GF-D8 (cell line): Measurements from ENCODE around the gene NUP210.
"Not testable (repeated sequence)": the region's sequence is repeated elsewhere in the genome, so short reads cannot be mapped to it uniquely, and the experiment has no call there.

ENCODE experiments used
- DNase-seq: peaks from one replicate; lab custom pipeline; 2025; lab: John Stamatoyannopoulos, UW

The NUP210 gene

DNA sequence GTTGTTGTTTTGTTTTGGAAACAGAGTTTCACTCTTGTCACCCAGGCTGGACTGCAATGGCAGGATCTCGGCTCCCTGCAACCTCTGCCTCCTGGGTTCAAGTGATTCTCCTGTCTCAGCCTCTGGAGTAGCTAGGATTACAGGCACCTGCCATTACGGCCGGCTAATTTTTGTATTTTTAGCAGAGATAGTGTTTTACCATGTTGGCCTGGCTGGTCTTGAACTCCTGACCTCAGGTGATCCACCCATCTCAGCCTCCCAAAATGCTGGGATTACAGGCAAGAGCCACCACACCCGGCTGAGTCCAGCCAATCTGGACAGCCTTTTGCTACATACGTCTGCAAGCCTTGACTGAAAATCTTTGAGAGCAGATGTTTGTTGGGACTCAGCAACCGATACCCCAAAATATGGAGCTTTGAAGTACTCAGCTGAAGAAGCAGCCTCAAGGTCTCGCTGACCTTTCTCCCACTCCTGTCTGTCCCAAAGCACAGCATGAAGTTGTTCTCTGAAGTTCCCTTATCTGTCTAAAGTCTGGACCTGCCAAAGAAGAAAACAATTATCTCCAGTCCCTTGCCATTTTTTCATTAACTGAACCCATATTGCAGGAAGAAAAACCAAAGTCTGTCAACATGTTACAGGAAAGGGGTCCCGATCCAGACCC is 9.6 kb upstream of the NUP210 start:
- DNase-seq, result no peak

DNA sequence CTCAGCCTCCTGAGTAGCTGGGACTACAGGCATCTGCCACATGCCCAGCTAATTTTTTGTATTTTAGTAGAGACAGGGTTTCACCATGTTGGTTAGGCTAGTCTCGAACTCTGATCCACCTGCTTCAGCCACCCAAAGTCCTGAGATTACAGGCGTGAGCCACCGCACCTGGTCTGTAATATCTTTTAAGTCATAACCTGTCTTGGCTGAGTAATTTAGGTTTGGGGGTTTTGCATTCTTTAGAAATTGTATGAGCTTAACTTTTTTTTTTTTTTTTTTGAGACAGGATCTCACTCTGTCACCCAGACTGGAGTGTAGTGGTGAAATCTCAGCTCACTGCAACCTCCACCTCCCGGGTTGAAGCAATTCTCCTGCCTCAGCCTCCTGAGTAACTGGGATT is 8.6 kb upstream of the NUP210 start:
- DNase-seq, result not testable (repeated sequence)

DNA sequence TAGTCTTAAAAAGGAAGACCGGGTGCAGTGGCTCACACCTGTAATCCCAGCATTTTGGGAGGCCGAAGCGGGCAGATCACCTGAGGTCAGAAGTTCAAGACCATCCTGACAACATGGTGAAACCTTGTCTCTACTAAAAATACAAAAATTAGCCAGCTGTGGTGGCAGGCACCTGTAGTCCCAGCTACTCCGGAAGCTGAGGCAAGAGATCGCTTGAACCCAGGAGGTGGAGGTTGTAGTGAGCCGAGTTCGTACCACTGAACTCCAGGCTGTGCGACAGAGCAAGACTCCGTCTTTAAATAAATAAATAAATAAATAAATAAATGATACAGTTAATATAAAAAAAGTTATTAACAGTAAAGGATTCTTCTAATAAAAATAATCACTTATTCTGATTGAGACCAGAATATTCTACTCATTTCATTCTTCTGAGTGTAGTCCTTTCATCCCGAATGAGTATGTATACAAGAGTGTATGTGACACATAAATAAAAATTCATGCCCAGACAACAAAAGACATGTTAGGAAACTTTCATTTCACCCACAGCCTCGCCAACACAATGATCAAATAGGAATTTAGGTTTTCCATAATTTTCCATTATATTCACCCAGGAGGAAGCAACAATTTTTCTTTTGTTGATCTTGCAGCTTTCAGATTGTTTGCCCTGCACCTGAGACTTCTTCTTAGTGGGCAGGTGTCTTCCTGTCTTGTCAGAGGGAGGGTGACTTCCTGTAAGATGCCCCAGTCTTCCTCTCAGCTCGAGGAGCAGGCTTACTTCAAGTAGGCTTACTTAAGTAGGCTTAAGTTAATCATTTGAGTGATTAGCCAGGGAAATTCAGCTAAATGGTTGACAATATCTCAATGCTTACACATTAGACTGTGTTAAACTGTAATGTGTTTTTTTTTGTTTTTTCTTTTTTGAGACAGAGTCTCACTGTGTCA is 7.8 kb upstream of the NUP210 start:
- no peak for DNase-seq

DNA sequence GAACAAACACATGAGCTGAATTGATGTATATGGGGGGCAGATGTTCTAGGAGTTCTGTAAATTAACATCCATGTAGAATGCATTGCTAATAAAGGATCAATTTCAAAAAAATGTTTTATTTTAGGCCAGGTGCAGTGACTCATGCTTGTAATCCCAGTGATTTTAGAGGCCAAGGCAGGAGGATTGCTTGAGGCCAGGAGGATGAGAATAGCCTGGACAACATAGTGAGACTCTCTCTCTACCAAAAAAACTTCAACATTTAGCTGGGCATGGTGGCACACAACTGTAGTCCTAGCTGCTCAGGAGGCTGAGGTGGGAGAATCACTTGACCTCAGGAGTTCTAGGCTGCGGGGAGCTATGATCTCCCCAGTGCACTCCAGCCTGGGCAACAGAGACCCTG is 6.5 kb upstream of the NUP210 start:
- DNase-seq, result no peak

DNA sequence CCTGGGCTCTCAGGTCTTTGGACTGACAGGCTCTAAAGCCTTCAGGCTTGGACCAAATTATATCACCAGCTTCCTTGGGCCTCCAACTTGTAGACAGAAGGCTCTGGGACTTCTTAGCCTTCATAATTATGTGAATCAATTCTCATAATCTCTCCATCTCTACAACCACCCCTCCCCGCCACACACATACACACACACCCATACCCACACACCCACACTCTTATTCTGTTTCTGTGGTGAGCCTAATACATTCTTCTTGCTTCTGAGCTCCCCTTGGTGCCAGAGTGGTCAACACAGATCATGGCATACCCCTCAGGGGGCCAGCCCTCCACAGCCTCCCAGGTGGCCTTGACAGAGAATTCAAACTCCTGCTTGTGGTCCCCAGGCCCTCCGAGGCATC is 5.6 kb upstream of the NUP210 start:
- no peak for DNase-seq

DNA sequence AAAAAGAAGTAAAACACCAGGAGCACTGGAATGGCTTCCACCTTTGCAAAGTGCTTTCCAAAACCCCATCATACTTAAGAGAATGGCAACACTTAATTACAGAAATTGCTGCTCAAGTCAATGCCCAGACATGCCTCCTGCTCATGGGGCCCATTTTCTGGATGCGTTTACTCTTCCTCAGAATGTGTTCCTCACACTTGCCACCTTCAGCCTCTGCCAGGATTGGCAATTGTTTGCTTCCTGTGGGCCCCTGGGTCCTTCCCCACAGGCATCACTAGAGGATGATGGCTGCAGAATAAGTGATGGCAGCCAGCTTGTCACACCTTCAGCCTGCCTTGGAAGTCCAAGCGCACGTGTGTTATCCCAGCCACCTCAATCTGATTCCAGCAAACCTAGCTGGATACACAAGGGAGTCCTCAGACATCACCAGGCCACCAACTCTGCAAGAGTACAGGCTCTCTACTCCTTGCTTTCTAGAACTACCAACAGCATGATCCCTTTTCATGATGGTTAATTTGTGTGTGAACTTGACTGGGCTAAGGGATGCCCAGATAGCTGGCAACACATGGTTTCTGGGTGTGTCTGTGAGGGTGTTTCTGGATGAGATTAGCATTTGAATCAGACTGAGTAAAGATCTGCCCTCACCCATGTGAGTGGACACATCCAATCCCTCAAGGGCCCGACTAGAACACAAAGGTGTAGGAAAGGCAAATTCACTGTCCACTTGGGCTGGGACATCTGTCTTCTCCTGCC is 4.9 kb upstream of the NUP210 start:
- DNase-seq, result no peak

DNA sequence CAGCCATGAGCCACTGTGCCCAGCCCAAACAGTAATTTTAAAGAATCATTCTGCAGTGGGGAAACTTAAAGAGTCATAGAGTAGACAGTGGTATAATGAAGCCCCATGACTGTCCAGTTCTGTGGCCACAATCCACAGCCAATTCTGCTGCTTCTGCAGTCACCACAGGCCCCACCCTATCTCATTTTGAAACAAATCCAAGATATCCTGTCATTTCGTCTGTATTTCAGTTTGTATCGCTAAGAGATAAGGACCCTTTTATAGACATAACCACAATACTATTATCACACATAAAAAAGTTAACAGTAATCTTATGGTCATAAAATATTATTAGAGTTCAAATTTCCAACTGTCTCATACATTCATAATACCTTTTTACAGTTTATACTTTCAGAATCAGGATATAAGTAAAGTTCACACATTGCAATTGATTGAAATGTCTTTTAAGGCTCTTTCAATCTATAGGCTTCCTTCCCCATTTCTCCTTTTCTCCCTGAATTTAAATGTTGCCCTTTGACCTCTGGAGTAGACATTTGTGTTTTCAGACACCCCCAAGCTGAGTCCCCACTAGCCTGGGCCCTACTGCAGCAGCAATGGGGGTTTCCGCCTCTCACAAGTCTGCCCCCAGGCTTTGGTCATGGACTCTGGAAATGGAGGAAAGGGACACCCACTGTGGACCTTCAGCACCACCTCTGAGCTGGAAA is 4.2 kb upstream of the NUP210 start:
- DNase-seq, result no peak

DNA sequence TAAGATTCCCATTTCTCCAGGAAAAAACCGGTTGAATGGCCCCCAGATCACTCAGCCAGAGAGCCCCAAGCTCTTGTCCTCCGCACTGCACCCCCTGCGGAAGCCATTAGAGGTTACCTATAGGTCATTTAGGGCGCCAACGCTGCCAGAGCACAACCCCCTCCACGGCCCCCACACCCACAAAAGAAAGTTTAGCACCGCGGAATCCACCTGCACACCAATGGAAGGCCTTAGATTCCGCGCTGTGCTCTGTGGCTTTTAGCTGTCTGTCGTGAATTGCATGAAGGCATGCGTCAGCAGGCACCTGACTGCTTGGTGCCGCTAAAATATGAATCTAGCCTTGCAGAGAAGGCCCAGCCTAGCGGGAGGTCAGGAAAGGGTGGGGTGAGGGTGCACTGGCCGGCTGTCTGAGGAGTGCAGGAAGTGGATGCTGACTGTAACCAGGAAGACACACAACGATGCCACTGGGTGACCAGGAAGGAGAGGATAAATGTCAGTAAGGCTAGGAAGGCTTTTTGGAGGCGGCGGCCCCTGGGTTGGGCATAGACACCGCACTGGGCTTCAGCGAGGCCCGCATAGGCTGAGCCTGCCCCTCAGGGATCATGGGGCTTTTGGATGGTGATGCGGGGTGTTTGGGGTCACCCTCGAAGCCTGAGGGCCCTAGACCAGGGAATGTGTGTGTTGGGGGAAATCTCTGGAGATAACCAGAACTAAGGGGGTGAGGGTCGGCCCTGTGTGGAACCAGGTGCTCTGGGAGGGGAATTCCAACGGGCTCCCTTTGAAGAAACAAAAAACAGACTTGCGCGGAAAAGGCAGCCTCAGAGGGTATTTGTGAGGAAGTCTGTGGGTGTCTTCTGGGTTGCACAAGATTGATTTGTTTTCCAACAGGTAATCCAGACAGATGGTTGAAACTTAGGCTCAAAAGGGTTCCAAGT is 976 bp upstream of the NUP210 start:
- DNase-seq, result peak; percentile 68

DNA sequence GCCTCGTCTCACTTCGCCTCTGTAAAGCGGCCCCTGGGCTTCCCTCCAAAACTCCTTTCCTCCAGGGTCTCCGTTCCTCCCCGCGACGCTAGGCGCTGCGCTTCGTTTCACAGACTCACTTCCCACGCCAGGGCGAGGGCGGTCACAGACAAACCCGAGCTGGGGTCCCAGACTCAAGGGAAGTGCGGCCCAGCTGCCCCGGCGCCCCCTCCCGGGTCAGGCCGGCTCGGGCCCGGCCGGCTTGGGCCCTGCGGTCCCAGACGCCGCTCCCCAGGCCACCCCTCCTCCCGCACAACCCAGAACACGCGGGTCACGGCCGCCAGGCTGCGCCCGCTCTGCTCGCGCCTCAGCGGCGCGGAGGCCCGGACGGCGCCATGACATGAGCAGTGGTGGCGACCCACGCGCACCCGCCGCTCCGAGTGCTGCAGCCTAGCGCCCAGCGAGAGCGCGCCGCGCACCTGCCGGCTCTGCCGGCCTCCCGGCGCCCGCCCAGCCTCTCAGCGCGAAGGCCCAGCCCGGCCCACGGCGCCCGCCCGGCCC is 547 bp downstream of the NUP210 start:
- no peak for DNase-seq

DNA sequence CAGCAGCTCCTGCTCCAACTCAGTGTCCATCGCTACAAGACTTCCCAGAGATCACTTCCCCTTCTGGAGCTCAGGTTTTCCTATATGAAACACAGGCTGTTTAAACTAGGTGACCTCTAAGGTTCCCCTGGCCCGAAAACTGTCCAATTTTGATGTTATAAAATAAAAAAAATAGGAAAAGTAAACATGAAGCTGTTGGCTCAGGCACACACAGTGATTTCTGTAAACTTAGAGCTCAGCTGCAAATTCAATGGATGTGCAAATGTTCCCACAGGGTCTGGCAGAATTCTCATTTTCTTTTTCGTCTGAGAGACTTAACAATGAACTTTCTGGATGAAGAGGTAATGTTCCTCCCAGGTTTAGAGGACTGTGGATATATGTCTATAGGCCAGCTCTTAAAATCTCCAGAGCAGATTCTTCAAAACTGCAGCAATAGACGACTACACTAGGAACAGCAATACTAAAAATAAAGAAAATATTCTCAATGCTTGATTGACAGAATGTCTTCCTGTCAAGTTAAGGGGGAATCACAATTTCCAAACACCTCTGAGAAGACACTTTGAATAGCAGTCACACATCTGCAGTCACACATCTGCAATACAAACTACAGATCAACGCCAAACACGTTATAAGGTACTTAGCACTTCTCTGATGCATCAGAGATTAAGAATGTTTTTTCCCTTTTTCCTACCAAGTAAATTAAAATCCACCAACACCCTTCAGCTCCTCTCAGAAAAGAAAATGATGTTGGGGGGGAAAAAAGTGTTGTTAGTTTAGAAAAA is 2.8 kb downstream of the NUP210 start:
- no peak for DNase-seq

DNA sequence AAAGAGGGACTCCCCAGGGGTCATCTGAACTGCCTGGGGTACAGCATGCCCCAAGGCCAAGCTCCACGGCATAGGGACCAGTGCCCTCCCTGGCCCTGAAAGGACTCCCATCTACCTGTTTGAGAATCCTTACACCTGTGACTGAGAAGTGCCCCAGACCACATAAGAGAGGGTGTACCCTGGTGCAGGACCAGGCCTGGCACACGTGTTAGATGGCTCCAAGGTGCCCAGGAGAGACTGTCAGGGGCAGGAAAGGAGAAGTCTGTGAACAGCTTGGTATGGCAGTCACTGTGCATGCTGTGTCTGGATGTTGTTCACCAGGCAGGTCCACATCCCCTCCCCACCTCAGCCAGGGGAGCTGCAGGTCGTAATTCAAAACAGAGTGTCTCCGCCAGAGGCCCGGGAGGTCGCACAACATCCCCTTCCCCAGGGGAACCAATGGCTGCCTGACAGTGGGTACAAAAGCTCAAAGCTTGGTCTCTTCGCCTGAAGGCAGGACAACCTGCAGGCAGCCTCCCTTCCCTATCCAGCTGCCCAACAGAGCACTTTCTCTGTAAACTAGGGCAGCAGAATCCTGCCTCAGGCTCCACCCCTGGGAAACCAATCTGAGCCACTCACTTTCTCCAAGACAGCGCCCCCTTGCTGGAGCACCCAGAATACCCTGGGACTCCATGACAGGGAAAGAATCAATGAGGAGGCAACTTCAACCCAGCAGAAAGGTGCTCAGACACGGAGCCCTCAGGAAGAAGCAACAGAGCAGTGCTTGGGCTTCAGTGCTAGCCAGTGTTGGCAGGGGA is 3.9 kb downstream of the NUP210 start:
- no peak for DNase-seq

DNA sequence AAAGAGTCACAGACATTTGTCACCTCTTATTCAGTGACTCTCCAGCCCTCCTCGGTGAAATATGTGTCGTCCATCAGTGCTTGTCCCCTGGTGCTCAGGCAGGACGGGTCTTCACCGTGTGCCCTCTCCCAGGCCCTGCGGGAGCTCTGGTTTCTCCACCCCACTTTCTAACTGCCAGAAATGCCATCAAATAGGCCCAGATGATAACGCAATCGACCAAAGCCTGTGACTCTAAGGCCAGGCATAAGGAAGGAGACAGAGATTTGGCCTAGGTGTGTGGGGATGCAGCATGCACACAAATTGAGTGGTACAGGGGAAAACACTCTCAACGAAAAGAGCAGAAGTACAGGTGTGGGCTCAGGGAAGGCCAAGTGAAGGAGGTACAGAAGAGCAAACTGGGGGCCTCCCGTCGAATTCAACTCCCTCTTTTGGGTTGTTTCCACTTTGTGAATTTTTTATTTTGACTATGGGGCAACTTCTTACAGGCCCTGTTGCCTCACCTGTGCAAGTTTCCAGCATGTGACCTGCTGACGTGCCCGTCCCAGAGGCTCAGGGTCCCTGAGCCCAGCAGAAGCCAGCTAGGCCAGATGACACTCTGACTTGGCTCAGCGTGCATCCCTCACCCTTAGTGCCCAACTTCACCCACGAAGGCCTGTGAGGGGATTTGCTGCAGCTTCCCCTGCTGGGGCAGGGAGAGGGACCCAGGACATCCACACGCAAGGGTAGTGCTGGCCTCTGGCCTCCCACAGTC is 4.7 kb downstream of the NUP210 start:
- DNase-seq, result peak; percentile 16

DNA sequence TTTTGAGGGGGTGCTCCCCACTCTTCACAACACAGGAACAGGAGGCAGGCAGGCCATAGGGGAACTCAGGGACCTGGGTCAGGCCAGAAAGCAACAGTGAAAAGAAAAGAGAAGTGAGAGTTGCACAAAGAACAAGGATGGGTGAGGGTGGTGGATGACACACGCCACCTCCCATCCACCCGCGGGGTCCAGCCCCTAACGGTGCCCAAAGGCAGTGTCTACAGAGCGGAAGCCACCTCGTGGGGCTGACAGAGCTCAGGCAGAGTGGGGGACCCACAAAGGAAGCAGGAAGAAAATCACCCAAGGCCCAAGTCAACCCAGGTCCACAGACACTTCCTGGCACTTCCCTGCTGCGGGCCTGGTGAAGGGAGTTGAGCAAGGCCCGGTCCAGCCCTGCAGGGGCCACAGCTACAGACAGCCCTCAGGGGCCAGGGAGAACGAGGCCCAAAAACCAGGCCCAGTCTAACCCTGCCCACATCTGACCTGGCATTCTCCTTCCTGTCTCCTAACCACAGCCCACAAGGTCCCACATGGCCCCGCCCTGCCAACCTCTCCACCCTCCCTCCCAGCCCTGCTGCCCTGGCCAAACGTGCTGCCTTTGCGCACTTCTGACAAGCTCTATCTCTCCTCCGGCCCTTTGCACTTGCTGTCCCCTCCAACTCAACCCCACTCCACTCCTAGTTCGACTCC is 5.9 kb downstream of the NUP210 start:
- peak; percentile 95 for DNase-seq

DNA sequence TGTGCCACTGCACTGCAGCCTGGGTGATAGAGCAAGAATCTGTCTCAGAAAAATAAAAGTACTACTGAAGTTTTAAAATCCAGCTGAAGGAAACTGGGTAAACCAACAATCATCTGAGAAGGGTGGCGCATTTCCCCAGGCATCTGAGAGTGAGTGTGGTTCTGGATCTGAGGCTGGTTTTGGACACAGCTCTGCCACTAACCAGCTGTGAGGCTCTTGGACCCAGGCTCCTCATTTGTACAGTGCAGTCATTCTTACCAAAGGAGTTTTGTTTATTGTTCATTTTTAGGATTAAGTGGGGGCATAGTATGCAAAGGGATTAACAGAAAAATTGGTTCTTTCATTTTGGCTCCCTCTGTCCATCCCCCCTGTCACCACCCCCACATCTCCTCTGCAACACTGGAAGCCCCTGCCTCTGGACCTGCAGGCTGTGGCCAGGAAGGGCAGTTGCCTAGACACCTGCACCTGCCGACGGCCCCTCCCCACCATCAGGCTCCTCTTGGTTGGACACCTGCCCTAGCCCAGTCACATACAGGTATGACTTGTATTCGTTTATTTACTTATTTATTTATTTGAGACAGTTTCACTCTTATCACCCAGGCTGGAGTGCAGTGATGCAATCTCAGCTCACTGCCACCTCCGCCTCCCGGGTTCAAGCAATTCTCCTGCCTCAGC is 8.8 kb downstream of the NUP210 start:
- DNase-seq, result no peak

DNA sequence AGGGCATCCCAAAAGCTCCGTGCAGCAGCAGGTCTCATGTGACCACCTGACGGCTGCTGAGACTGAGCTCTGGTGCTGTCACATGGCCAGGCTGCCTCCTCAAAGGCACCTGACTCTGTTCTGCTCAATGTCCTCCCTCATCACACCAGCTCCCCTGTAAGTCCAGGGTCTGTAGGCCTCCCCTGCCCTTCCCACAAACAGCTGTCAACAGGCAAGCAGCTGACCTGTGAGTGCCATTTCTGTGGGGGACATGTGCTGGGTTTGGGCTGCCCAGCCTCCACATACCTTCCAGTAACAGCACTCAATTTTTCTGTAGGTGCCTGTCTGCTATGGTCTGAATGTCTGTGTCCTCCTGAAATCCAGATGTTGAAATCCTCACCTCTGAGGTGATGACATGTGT is 11.2 kb downstream of the NUP210 start:
- no peak for DNase-seq

DNA sequence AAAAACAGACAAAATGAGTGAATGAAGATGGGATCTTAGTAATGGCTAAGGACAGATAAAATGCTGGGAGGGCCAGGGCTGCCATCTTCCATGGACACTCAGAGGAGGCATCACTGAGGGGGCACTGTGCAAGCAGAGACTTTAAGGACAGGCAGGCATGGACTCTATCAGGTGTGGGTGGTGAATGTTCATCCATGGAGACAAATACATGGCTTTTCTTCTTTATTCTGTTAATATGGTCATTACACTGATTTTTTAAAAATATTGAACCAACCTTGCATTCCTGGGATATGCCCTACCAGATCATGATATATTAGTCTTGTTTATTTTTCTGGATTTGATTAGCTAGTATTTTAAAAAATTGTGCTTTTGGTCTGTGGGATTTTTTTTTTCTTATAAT is 12.2 kb downstream of the NUP210 start:
- DNase-seq, result no peak

DNA sequence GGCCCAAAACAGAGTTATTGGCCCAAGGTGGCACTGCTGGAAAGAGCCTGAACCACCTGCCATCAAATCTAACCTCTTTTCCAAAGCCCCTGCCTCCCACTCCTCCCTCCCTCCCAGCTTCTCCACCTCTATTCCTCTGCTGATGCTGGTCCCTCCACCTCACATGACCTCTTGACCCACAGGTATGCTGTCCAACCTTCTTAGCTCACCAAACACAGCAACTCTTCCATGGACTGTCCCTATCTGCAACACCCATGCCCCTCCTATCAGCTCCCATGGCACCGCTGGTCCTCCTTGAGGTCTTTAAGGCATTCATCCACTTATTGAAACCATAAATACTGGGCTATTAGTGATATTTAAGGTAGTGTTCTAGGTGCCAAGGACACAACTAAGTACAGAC is 12.6 kb downstream of the NUP210 start:
- DNase-seq, result no peak
